ENCODE data around the gene MYRIP. TPM values are rescaled to one million over a fixed set of nuclear protein-coding genes. Genes with fewer than 3 reads are reported as not detected.

Gene MYRIP
- total and polyA plus RNA-seq, 2 of the 4 experiments (the other 2 are of a cell fraction), result not detected

DNA sequence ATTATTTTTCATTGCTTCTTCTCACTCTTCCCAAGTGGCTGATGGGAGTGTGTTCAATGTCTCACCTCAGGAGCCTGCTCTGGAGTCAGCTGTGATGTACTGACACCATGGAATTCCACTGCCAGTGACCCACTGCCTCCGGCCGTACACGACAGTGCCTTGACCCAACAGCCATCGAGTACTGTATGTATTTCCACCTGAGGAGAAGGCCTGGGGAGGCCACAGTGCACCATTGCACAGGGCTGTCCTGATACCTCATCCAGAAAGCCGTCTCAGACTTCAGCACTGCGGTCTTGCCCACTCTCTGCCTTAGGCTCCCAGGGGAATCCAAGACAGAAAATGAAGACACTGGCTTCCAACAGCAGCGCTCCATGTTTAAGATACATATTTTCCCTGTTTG lies 448.7 kb downstream of the MYRIP start:
- H3K56ac ChIP-seq (ENCODE audit: extremely low read depth, insufficient read depth, low read length), result no peak overlapping the region
- H2BK120ac ChIP-seq (ENCODE audit: low read depth, low read length), result no peak overlapping the region
- H3K9me3 ChIP-seq (ENCODE audit: control insufficient read depth, insufficient read depth, low read length), result no peaks in the 10 kb centered on the region
- no peak overlapping the region for H2AK9ac ChIP-seq (replicated peaks; ENCODE audit: low read depth, low read length, poor library complexity)
- BruUV-seq (replicated peaks), result no TSS peak
- in situ Hi-C loops (cut with MboI; ENCODE audit: low sequenced_read_pairs), result no loop called here
- CTCF ChIA-PET, result interaction anchor here (0.6 kb wide), 1 partner anchor 12 kb away, joined by 8 read pairs; no protein-coding TSS in a partner anchor
- no peaks in the 10 kb centered on the region for H4K20me1 ChIP-seq (ENCODE audit: insufficient read depth, low read length)
- no peak overlapping the region for H3K23ac ChIP-seq (ENCODE audit: low read depth, low read length)
- H2BK5ac ChIP-seq (ENCODE audit: low read depth, low read length, poor library complexity, severe bottlenecking), result no peak overlapping the region
- no peak overlapping the region for H3K4me2 ChIP-seq (ENCODE audit: low read depth, low read length)
- H4K5ac ChIP-seq (ENCODE audit: low read depth, low read length), result no peak overlapping the region
- H4K8ac ChIP-seq (ENCODE audit: low read depth in 2 of 2, low read length in 2 of 2), result no peak overlapping the region
- H3K27me3 ChIP-seq (ENCODE audit: control insufficient read depth, insufficient read depth, low read length), result no peaks in the 10 kb centered on the region
- DNase-seq (no peak), ATAC-seq (ENCODE audit: low read depth) (no peak)
- H3K27ac ChIP-seq (ENCODE audit: insufficient read depth, low read length), result no peak overlapping the region
- H2BK15ac ChIP-seq (ENCODE audit: low read depth, low read length), result no peak overlapping the region
- H3K4ac ChIP-seq (ENCODE audit: low read depth, low read length), result no peak overlapping the region
- no peak overlapping the region for H3K9ac ChIP-seq (ENCODE audit: low read depth, low read length)
- no peaks in the 10 kb centered on the region for H3K4me1 ChIP-seq (ENCODE audit: control insufficient read depth, insufficient read depth, low read length)
- no peaks in the 10 kb centered on the region for H3K36me3 ChIP-seq (ENCODE audit: control insufficient read depth, insufficient read depth, low read length)
- H3K18ac ChIP-seq (ENCODE audit: low read depth, low read length), result no peak overlapping the region
- H3K9me1 ChIP-seq (ENCODE audit: insufficient read depth, low read length), result no peaks in the 10 kb centered on the region
- TF ChIP-seq, protein P1, sequence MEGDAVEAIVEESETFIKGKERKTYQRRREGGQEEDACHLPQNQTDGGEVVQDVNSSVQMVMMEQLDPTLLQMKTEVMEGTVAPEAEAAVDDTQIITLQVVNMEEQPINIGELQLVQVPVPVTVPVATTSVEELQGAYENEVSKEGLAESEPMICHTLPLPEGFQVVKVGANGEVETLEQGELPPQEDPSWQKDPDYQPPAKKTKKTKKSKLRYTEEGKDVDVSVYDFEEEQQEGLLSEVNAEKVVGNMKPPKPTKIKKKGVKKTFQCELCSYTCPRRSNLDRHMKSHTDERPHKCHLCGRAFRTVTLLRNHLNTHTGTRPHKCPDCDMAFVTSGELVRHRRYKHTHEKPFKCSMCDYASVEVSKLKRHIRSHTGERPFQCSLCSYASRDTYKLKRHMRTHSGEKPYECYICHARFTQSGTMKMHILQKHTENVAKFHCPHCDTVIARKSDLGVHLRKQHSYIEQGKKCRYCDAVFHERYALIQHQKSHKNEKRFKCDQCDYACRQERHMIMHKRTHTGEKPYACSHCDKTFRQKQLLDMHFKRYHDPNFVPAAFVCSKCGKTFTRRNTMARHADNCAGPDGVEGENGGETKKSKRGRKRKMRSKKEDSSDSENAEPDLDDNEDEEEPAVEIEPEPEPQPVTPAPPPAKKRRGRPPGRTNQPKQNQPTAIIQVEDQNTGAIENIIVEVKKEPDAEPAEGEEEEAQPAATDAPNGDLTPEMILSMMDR (conservative IDR thresholded peaks at IDR 0.05; ENCODE audit: low read depth, low read length), result no peak
- no peak for TF ChIP-seq CHD1 (IDR thresholded peaks at IDR 0.05; ENCODE audit: low read depth, low read length)
- no peak overlapping the region for H2BK20ac ChIP-seq (ENCODE audit: low read depth, low read length)
- no peak overlapping the region for H2AFZ ChIP-seq (replicated peaks; ENCODE audit: low read length, poor library complexity)
- dilution Hi-C loops (cut with HindIII; ENCODE audit: low sequenced_read_pairs, unreplicated experiment), result no loop called here
- WGBS, 2 experiments (ENCODE audit: extremely low coverage in 2 of 2, insufficient read length in 1 of 2), result 67% methylated on average over 4 of the region's 7 CpGs; no CpG with 5 or more reads in 1 of the 2 experiments
- H4K91ac ChIP-seq (ENCODE audit: insufficient read depth, low read depth, low read length), result no peak overlapping the region
- H3K14ac ChIP-seq (replicated peaks; ENCODE audit: low read depth, low read length), result no peak overlapping the region
- POLR2A ChIA-PET (ENCODE audit: unreplicated experiment), result no interaction called here
- H3K4me3 ChIP-seq (ENCODE audit: insufficient read depth, low read depth, low read length), result no peak overlapping the region
- intact Hi-C loops (cut with micrococcal nuclease), result no loop called here
- no peaks in the 10 kb centered on the region for H3K79me1 ChIP-seq (ENCODE audit: low read depth in 1 of 2, low read length in 2 of 2)
- H2AK5ac ChIP-seq (ENCODE audit: low read depth, low read length), result no peak overlapping the region
